GM20000 (cell line): ENCODE data around the gene CYSLTR2.

Experiments used
- DNase-seq: peaks from one replicate; pipeline ENCODE4 v3.0.0; 2012; ENCODE audit warnings: low spot score
- CTCF ChIP-seq: IDR thresholded peaks from 2 replicates; pipeline ENCODE4 v1.5.1; 2012; ENCODE audit warnings: mild to moderate bottlenecking, control low read depth; ENCODE audit errors: extremely low read depth, missing control alignments

Gene CYSLTR2

GRCh38 chr13:48626077-48626449 lies 27.7 kb upstream of the CYSLTR2 start:
- DNase-seq = no peak
- no peak for TF ChIP-seq CTCF

- DNase-seq = no peak
- TF ChIP-seq CTCF = no peak
These were observed 26.8 kb upstream of the CYSLTR2 start for GRCh38 chr13:48626726-48627451.

DNA sequence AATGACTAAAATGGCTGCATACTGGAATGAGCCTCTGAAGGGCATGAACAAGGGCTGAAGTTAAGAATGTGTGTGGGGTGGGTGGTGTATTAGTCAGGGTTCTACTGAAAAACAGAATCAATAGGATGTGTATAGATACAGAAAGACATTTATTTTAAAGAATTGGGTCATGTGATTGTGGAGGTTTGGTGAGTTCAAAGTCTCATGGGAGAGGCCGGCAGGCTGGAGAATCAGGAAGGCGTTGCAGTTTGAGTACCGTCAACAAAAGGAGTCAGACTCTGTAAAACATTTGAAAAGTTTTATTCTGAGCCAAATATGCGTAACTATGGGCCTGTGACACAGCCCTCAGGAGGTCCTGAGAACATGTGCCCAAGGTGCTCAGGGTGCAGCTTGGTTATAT lies 24.5 kb upstream of the CYSLTR2 start:
- no peak for TF ChIP-seq CTCF
- no peak for DNase-seq

DNA sequence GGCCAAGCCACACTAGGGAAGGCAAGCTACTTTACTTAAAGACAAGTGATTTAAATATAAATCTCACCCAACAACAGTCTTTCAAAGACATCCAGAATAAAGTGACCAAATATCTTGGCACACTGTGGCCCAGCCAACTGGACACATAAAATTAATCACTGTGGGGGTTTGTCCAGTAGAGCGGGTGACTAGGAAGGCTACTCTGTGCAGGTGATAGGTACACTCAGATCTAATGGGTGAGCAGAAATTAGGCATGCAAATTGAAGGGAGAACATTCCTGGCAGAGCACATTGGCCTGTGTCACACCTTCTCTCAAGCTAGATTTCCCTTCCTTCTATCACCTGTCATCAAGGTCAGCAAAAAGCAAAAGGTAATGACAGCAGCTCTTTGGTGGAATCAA lies 23.4 kb upstream of the CYSLTR2 start:
- TF ChIP-seq CTCF = no peak
- DNase-seq = no peak

GRCh38 chr13:48630773-48631172 lies 23.0 kb upstream of the CYSLTR2 start:
- DNase-seq = no peak
- TF ChIP-seq CTCF = no peak

DNA sequence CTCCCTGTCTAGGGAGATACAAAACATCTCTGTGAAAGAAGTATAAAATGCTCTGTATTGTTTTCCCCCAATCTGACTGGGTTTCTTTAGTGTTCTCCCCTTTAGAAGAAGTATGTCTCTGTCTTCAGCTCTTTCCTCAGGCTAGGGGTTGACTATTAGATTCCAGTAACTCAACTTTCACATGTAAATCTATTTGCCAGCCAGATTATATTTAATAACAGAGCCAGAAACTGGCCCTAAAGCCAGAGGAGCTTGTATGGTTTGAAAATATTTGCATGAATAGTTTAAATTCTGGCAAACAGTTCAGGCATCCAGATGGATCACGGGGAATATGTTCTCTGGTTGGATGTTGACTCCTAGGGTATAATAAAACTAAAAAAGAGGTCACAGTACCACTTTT lies 22.3 kb upstream of the CYSLTR2 start:
- no peak for DNase-seq
- TF ChIP-seq CTCF = no peak

DNA sequence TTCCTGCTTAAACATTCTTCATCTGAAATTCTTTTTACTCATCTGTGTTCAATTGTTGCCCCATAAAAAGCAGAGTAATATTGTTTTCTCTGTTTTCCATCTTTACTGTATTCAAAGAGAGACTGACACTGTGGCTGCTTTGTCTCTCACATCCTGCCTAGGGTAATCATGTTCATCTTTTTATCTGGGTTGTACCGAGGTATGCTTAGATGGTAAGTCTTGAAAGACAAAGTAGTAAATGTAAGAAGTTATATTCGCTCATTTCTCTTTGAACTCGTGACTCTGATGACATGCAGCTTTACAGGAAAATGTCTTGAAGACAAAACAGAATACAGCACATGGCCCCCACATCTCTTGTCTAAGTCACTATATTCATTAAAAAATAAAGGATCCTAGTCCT lies 20.0 kb upstream of the CYSLTR2 start:
- no peak for DNase-seq
- no peak for TF ChIP-seq CTCF
